Measurements from ENCODE around the gene AP1S2. TPM values are rescaled to one million over a fixed set of nuclear protein-coding genes. Genes with fewer than 3 reads are reported as not detected.

The AP1S2 gene
- total RNA-seq, 2 experiments from 2014 or later, result 28.8 to 31.5 TPM

GRCh38 chrX:15870310-15870709 lies 15.7 kb upstream of the AP1S2 start:
- Mint-ChIP-seq H3K4me3 (no peak overlapping the region), H3K9me3 (no peaks in the 10 kb centered on the region), H3K27ac (no peak overlapping the region), H3K36me3 (no peaks in the 10 kb centered on the region), H3K27me3 (no peaks in the 10 kb centered on the region), H3K4me1 (no peaks in the 10 kb centered on the region)
- DNase-seq, result no peak
- POLR2A ChIA-PET, result no interaction called here
- ATAC-seq (ENCODE audit: low read depth), result no peak

- POLR2A ChIA-PET, result no interaction called here
- Mint-ChIP-seq H3K36me3 (no peaks in the 10 kb centered on the region), H3K9me3 (no peaks in the 10 kb centered on the region), H3K27me3 (no peaks in the 10 kb centered on the region), H3K27ac (no peak overlapping the region), H3K4me3 (no peak overlapping the region), H3K4me1 (no peaks in the 10 kb centered on the region)
- ATAC-seq (ENCODE audit: low read depth) (no peak), DNase-seq (no peak)
Measured at GRCh38 chrX:15869695-15870094, 15.1 kb upstream of the AP1S2 start.

GRCh38 chrX:15866147-15866546 lies 11.5 kb upstream of the AP1S2 start:
- H3K27ac Mint-ChIP-seq, result no peak overlapping the region
- H3K9me3 Mint-ChIP-seq, result no peaks in the 10 kb centered on the region
- no peak overlapping the region for H3K4me3 Mint-ChIP-seq
- no peaks in the 10 kb centered on the region for H3K4me1 Mint-ChIP-seq
- POLR2A ChIA-PET, result interaction anchor here (0.6 kb wide), 1 partner anchor 56 kb away, joined by 3 read pairs; no protein-coding TSS in a partner anchor
- no peaks in the 10 kb centered on the region for H3K36me3 Mint-ChIP-seq
- peaks cover 4% of the 10 kb centered on the region for H3K27me3 Mint-ChIP-seq
- ATAC-seq (ENCODE audit: low read depth), result no peak
- no peak for DNase-seq

GRCh38 chrX:15864629-15865028 lies 10.0 kb upstream of the AP1S2 start:
- POLR2A ChIA-PET, result no interaction called here
- ATAC-seq (ENCODE audit: low read depth), result no peak

GRCh38 chrX:15864023-15864422 lies 9.4 kb upstream of the AP1S2 start:
- Mint-ChIP-seq H3K27ac (no peak overlapping the region), H3K4me1 (no peaks in the 10 kb centered on the region), H3K36me3 (no peaks in the 10 kb centered on the region), H3K9me3 (no peaks in the 10 kb centered on the region), H3K27me3 (peaks cover 6% of the 10 kb centered on the region), H3K4me3 (no peak overlapping the region)
- POLR2A ChIA-PET, result no interaction called here
- no peak for ATAC-seq (ENCODE audit: low read depth)
- DNase-seq, result no peak

More at GRCh38 chrX:15864629-15865028, 10.0 kb upstream of the AP1S2 start:
- H3K9me3 Mint-ChIP-seq, result no peaks in the 10 kb centered on the region
- no peaks in the 10 kb centered on the region for H3K4me1 Mint-ChIP-seq
- H3K4me3 Mint-ChIP-seq, result no peak overlapping the region
- peaks cover 6% of the 10 kb centered on the region for H3K27me3 Mint-ChIP-seq
- H3K36me3 Mint-ChIP-seq, result no peaks in the 10 kb centered on the region
- DNase-seq, result no peak
- H3K27ac Mint-ChIP-seq, result no peak overlapping the region

- Mint-ChIP-seq H3K4me3 (no peak overlapping the region), H3K27ac (no peak overlapping the region), H3K4me1 (peaks cover 3% of the 10 kb centered on the region), H3K9me3 (no peaks in the 10 kb centered on the region), H3K36me3 (no peaks in the 10 kb centered on the region), H3K27me3 (peaks cover 8% of the 10 kb centered on the region)
- POLR2A ChIA-PET, result no interaction called here
- no peak for ATAC-seq (ENCODE audit: low read depth)
- no peak for DNase-seq
Measured at GRCh38 chrX:15860921-15861320, 6.3 kb upstream of the AP1S2 start.

GRCh38 chrX:15858051-15858450 lies 3.4 kb upstream of the AP1S2 start:
- H3K9me3 Mint-ChIP-seq, result no peaks in the 10 kb centered on the region
- DNase-seq (no peak), ATAC-seq (ENCODE audit: low read depth) (no peak)
- no peak overlapping the region for H3K4me3 Mint-ChIP-seq
- peaks cover 8% of the 10 kb centered on the region for H3K27me3 Mint-ChIP-seq
- H3K4me1 Mint-ChIP-seq, result peaks cover 11% of the 10 kb centered on the region
- H3K36me3 Mint-ChIP-seq, result no peaks in the 10 kb centered on the region
- H3K27ac Mint-ChIP-seq, result no peak overlapping the region
- POLR2A ChIA-PET, result no interaction called here

- peaks cover 3% of the 10 kb centered on the region for H3K27me3 Mint-ChIP-seq
- ATAC-seq (ENCODE audit: low read depth), result no peak
Measured at GRCh38 chrX:15856636-15857035, 2.0 kb upstream of the AP1S2 start.

GRCh38 chrX:15856222-15856587 lies 1.6 kb upstream of the AP1S2 start:
- no peak overlapping the region for H3K4me3 Mint-ChIP-seq
- peaks cover 3% of the 10 kb centered on the region for H3K27me3 Mint-ChIP-seq
- peaks cover under 1% of the 10 kb centered on the region for H3K36me3 Mint-ChIP-seq
- ATAC-seq (ENCODE audit: low read depth), result no peak
- H3K27ac Mint-ChIP-seq, result no peak overlapping the region
- POLR2A ChIA-PET, result interaction anchor here (2.7 kb wide), 1 partner anchor 66 kb away, joined by 12 read pairs; the partner anchor contains the start of gene ZRSR2
- DNase-seq, result no peak
- H3K9me3 Mint-ChIP-seq, result no peaks in the 10 kb centered on the region
- H3K4me1 Mint-ChIP-seq, result peaks cover 16% of the 10 kb centered on the region

More at GRCh38 chrX:15856636-15857035, 2.0 kb upstream of the AP1S2 start:
- Mint-ChIP-seq H3K27ac (no peak overlapping the region), H3K4me3 (no peak overlapping the region), H3K36me3 (no peaks in the 10 kb centered on the region), H3K9me3 (no peaks in the 10 kb centered on the region), H3K4me1 (peaks cover 16% of the 10 kb centered on the region)
- POLR2A ChIA-PET, result interaction anchor here (2.7 kb wide), 1 partner anchor 66 kb away, joined by 12 read pairs; the partner anchor contains the start of gene ZRSR2
- DNase-seq, result no peak

- no peak for DNase-seq
- H3K27me3 Mint-ChIP-seq, result peaks cover 2% of the 10 kb centered on the region
- H3K9me3 Mint-ChIP-seq, result no peaks in the 10 kb centered on the region
- POLR2A ChIA-PET, result interaction anchor here (1.3 to 2.7 kb wide), 4 partner anchors 43 to 181 kb away, joined by 5 to 12 read pairs (median 9); partner anchors contain the start of genes CA5B and ZRSR2
- ATAC-seq (ENCODE audit: low read depth), result no peak
- peaks cover 16% of the 10 kb centered on the region for H3K4me1 Mint-ChIP-seq
- H3K36me3 Mint-ChIP-seq, result peaks cover 5% of the 10 kb centered on the region
- H3K4me3 Mint-ChIP-seq, result peak overlapping the region; percentile 87
- H3K27ac Mint-ChIP-seq, result peak overlapping the region; percentile 93
Measured at GRCh38 chrX:15855568-15856221, 1.1 kb upstream of the AP1S2 start.

- Mint-ChIP-seq H3K27me3 (peaks cover 2% of the 10 kb centered on the region), H3K36me3 (peaks cover 11% of the 10 kb centered on the region), H3K9me3 (no peaks in the 10 kb centered on the region)
Measured at GRCh38 chrX:15854080-15854655, 445 bp downstream of the AP1S2 start.

GRCh38 chrX:15853586-15854079 lies 980 bp downstream of the AP1S2 start:
- H3K36me3 Mint-ChIP-seq, result peaks cover 11% of the 10 kb centered on the region
- DNase-seq, result no peak
- peaks cover 2% of the 10 kb centered on the region for H3K27me3 Mint-ChIP-seq
- peaks cover 19% of the 10 kb centered on the region for H3K4me1 Mint-ChIP-seq
- no peak for ATAC-seq (ENCODE audit: low read depth)
- peak overlapping the region; percentile 42 for H3K27ac Mint-ChIP-seq
- H3K4me3 Mint-ChIP-seq, result peak overlapping the region; percentile 72
- H3K9me3 Mint-ChIP-seq, result no peaks in the 10 kb centered on the region
- POLR2A ChIA-PET, result no interaction called here

More at GRCh38 chrX:15854080-15854655, 445 bp downstream of the AP1S2 start:
- H3K27ac Mint-ChIP-seq, result peak overlapping the region; percentile 42
- DNase-seq (peak; percentile 52), ATAC-seq (ENCODE audit: low read depth) (peak; percentile 9)
- peaks cover 19% of the 10 kb centered on the region for H3K4me1 Mint-ChIP-seq
- POLR2A ChIA-PET, result interaction anchor here (0.9 to 2.7 kb wide), 4 partner anchors 41 to 179 kb away, joined by 4 to 12 read pairs (median 6); partner anchors contain the start of gene ZRSR2
- peak overlapping the region; percentile 72 for H3K4me3 Mint-ChIP-seq

GRCh38 chrX:15849555-15849954 lies 5.1 kb downstream of the AP1S2 start:
- Mint-ChIP-seq H3K4me3 (no peak overlapping the region), H3K27ac (no peak overlapping the region), H3K9me3 (no peaks in the 10 kb centered on the region), H3K27me3 (no peaks in the 10 kb centered on the region), H3K4me1 (peaks cover 11% of the 10 kb centered on the region), H3K36me3 (peaks cover 15% of the 10 kb centered on the region)
- DNase-seq (no peak), ATAC-seq (ENCODE audit: low read depth) (no peak)
- POLR2A ChIA-PET, result interaction anchor here (1.0 kb wide), 1 partner anchor 58 kb away, joined by 3 read pairs; no protein-coding TSS in a partner anchor

- Mint-ChIP-seq H3K36me3 (peaks cover 15% of the 10 kb centered on the region), H3K27ac (no peak overlapping the region), H3K4me1 (peaks cover 11% of the 10 kb centered on the region), H3K4me3 (no peak overlapping the region), H3K9me3 (no peaks in the 10 kb centered on the region), H3K27me3 (no peaks in the 10 kb centered on the region)
- POLR2A ChIA-PET, result no interaction called here
- no peak for ATAC-seq (ENCODE audit: low read depth)
- no peak for DNase-seq
Measured at GRCh38 chrX:15848576-15848975, 6.0 kb downstream of the AP1S2 start.

Measured in activated naive CD8-positive, alpha-beta T cell treated with anti-CD3 and anti-CD28 coated beads, Interleukin-2, amount 10 ng/mL, durations not matched to agents 7 days and 5 days (primary cell).